Measurements from ENCODE around the gene MCC.

DNA sequence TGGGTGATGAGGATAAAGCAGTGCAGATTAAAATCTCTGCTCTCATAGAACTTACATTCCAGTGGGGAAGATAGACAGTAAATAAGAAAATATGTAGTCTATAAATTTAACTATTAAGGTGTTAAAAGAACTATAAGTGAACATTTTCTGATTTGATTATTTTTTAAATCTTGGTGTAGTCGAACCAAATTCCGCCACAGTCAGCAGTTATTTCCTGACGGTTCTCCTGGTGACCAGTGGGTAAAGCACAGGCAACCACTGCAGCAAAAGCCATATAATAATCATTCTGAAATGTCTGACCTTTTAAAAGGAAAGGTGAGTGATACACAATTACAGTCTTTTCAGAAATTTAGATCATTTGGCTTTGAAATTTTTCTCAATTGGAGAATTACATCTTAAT lies 484.5 kb downstream of the MCC start:
- TF ChIP-seq EZH2phosphoT487 (IDR thresholded peaks at IDR 0.05; ENCODE audit: insufficient read depth, low read depth) = no peak
- no peak for TF ChIP-seq EZH2 (IDR thresholded peaks at IDR 0.05; ENCODE audit: insufficient read depth, poor library complexity, severe bottlenecking)
